Lung microvascular endothelial cell (primary cell): Measurements from ENCODE around the gene PSIP1. TPM values are rescaled to one million over a fixed set of nuclear protein-coding genes. Genes with fewer than 3 reads are reported as not detected.
A peak's percentile ranks its signal among the peaks of the same experiment; 100 is the strongest.
"Not testable (repeated sequence)": the region's sequence is repeated elsewhere in the genome, so short reads cannot be mapped to it uniquely, and the experiment has no call there.

Experiments used
- DNase-seq, 2 donors: peaks; one replicate each; pipeline versions ENCODE4 v3.0.0 to v3.0.0-alpha.2; 2010; ENCODE audit warnings: low read depth in 2 of 2
- total RNA-seq: library from RNA; depleted of rRNA; stranded (reverse); fragments of >200 nt; gene quantifications from 2 replicates; pipeline ENCODE4 v1.2.1, GENCODE V29; 2014

PSIP1 gene
- total RNA-seq = 25.9 and 28.6 TPM in 2 replicates

DNA sequence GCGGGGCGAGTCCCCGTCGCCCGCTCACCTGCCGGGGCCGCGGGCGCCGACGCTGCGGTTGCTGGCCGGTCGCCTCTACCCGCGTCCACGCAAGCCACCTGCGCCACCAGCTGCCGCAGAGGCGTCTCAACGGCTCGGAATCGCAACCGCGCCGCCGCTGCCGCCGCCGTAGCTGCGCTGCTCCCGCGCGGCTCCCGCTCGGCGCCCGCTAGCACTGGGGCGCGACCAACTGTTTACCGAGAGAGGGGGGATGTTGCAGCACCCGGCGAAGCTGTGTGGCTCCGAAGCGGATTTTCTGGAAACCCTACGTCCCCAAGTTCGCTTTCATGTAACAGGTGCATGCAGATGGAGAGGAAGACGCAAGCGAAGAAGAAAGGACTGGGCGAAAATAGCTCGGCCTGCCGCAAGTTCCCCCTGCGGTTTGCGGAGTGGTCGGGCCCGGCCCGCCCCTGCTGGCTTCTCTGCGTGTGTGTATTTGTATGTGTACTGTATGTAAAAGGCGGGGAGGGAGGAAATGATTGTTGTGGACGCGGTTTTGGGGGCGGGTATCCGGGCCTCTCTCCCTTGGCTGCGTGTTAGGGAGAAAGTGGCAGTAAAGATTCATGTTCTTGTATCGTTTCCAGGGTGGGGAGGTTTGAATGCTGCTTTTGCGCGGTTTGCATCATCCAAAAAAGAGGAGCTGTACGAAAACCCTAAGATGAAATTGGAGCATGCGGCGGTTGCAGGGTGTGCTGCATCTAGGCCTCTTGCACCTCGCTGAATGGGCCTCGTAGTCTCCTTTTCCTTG is at the start of gene PSIP1:
Gene PSIP1, minus strand, starts transcription at position 182 of the 787 bp plus-strand sequence. CDS start 782 bp downstream, outside the sequence.
- DNase-seq = peak; percentile 83 to 85

DNA sequence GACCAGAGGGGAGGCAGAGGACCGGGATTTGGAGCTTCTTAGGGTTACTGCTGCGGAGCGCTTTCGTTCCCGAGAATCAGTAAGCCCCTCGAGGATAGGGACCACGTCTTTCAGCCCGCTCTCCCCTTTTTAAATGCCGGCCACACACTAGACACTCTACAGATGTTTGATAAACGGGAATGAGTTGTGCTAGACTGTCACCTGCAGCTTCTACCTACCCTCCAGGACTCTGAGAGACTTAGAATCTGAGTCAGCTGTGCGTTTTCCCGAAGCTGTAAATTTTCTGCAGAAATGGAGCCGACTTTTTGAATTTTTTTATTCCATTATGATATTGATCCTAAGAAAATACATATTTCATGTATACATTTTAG is 42.7 kb upstream of the PSIP1 start:
- no peak for DNase-seq

DNA sequence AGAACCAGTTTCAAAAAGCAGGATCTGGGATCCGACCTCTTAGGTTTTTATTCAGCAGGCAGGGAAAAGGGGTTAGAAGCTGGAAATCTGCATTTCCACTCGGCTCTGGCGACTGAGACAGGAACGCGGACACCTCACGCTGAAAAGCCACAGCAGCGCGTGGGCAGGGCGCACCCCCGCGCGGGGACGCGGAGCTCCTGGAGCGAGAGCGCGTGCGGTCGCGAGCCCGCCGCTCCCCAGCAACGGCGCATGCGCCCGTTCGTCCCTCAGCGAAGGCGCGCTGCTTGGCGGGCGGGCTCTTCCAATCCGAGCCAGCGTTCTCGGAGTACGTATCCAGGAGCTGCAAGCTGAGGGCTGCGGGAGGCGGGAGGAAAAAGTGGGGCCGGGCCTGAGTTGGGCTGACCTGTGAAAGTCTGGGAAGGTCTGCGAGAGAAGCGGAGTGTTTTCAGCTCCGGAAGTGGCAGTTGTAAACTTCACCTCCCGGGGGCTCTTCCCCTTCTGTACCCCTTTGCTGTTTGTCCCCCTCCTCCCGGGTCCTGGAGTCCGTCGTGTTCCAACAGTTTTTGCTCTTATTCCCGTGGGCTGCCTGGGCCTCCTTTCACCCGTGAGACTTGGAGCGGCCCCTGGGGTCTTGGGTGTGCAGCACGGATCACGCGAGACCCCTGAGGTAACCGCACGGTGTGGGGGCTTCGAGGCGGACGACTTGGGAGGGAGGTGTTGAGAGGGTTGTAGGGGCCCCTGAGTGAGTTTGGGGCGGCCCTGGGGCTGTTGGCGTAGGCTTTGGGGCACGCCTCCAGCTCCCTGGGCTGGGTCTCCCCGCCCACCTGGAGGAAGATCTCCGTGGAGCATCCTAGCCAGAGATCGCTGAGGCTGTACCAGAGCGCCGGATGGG is 42.1 kb upstream of the PSIP1 start, which contains the start of gene CCDC171:
Gene CCDC171, plus strand, starts transcription at position 408 of the 892 bp plus-strand sequence. CDS start 11,046 bp downstream, outside the sequence.
- peak; percentile 93 to 95 for DNase-seq

DNA sequence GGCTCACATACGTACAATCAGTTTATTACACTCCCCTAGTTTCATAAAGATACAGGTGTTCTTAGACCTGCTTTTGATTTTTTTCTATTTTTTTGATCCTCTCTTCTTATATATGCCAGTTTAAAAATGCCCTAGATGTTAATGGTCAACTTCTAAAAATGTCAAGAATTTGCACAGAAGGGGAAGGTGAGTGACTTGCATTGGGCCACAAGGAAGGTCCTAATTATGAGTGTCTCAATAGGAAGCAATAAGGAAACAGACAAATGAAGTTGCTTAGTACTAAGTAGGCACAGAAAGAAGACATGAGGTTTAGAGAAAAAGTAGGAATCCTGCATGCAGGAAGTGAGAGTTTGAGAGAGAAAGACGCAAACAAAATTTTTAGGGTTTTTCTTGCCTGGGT is 38.8 kb upstream of the PSIP1 start:
- no peak for DNase-seq

DNA sequence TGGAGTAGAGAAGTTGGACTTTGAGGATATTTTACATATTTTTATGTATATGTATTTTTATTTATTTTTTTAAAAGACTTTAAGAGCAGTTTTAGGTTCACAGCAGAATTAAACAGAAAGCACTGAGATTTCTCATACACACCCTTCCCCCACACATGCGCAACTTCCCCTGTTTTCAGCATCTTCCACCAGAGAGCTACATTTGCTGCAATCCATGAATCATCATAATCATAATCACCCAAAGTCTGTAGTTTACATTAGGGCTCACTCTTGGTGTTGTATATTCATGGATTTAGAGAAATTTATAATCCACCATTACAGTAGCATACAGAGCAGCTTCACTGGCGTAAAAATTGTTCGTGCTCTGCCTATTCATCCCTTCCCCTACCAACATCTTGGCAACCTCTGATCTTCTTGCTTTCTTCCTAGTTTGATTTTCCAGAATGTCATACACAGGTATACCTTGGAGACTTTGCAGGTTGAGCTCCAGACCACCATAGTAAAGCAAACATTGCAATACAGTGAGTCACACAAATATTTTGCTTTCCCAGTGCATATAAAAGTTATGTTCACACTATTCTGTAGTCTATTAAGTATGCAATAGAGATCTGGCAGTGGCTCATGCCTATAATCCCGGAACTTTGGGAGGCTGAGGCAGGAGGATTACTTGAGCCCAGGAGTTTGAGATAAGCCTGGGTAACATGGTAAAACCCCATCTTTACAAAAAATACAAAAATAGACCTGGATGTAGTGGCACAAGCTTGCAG is 32.5 kb upstream of the PSIP1 start:
- DNase-seq = no peak

DNA sequence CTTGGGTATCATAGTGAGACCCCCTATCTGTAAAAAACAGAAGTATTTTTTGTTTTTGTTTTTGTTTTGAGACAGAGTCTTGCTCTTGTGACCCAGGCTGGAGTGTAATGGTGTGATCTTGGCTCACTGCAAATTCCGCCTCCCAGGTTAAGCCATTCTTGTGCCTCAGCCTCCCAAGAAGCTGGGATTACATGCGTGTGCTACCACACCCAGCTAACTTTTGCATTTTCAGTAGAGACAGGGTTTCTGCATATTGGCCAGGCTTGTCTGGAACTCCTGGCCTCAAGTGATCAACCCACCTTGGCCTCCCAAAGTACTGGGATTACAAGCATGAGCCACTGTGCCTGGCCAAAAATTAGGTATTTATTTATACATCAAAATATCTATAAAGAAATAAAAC is 31.9 kb upstream of the PSIP1 start:
- DNase-seq = no peak

DNA sequence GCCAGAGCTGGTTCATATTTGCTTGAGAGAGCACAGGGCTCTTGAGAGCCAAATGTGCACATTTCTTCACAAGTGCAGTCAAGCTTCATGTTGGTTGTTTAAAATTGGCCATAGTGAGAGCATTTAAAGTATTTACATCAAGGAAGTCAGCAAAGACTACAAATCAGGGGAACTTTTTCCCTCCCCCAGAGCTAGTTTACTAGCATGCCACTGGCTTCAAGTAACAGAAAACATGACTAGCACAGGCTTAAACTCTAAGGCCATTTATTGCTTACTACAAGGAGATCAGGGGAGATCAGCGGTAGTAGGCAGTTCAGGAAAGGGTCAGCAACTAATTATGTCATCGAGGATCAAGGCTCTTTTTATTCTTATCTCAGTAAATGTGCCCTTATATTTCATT is 31.1 kb upstream of the PSIP1 start:
- no peak for DNase-seq

DNA sequence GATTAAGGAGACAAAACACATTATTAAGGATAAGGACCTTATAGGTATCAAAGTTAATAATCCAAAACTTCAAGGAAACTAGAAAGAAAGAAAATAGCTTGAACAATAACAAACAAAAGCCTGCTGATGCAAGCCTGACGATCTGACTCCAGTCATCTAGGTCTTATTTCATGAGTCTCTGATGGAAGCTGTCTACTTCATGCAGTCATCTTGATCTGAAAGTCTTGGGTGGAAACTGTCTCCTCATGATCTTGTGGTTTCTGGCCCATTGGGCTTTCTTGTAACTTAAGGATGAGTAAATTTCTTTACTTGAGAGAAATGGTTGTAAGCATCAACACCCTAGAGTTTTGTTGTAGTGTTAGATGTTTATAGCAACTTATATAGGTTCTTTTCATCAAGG is 20.6 kb upstream of the PSIP1 start:
- DNase-seq = no peak

DNA sequence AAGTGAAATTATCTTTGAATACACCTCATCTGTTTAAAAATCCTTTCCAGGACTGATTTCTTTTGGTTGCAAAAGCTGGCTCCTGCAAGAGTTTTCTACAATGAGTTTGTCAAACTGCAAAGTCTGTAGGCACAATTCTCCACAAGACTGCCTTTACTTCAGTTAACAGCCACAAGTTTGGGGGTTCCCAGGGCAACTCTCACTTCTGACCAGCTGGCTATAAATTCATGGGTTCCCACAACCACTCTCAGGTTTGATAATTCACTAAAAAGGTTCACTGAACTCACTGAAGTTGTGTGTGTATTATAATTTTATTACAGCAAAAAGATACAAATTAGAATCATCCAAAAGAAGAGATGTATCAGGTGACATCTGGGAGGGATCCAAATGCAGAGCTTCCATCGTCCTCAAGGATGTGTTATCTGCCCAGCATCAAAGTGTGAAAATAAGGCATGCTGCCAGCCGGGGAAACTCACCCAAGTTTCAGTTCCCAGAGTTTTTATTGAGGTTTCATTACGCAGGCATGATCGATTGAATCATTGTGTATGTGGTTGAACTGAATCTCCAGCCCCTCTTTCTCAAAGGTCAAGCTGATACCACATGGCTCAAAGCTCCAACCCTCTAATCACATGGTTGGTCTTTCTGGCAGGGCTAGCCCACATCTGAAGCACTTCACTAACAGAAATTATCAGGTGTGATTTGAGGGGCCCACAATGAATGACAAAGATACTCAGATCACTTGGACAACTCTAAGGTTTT is 19.0 kb upstream of the PSIP1 start:
- no peak for DNase-seq

DNA sequence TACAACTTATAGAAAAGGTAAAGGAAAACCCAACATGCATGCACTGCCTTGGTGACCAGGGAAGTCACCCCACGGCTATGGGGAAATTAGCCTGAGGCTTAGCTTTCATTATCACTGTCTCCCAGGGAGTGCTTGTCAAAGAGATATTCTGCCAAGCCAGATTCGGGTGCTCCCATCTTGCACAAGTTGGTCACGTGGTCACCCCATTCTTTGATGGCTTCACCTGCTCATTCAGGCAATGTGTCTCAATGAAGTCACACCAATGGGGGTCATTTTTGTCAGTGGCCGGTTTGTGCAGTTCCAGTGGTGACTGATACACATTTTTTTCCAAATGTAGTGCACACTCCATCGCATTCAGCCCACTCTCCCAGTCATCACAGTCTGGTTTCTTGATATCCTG is 16.3 kb upstream of the PSIP1 start:
- not testable (repeated sequence) for DNase-seq

DNA sequence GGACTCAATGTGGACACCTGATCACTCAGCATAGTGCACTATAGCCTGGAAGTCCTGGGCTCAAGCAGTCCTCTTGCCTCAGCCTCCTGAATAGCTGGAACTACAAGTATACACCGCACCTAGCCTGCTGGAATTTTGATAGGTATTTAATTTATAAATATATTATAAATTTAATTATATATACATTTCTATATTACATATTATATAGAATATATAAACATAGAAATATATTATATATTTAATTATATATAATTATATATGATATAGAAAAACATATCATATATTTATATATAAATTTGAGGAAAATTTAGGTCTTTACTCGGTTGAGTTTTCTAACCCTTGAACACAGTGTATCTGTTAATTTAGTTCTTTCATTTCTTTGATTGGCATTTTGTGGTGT is 15.2 kb upstream of the PSIP1 start:
- DNase-seq = no peak

DNA sequence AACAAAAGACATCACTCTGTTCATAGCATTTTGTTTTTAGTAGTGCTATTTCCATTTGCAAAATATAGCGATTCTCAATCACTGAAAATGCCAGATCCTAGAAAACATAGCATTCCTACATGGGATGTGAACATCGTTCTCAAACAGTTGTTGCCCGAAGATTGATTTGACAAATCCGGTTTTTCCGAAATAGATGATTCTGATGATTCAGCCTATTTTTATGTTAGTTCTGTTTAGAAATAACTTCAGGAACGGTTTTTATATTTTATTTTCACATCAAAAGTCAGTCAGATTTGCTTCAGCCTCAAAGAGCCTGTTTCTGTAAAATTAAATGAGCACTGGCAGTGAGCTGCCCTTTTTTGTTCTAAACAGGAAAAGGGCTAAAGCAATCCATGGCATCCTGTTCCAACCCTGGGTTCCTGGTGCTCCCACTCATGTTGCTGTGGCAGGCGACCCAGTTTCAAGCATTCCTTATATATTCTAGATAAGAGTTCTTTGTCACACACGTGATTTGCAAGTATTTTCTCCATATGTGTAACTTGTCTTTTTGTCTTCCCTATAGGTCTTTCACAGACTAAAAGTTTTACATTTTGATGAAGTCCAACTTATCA is 14.2 kb upstream of the PSIP1 start:
- DNase-seq = peak; percentile 53 to 72

DNA sequence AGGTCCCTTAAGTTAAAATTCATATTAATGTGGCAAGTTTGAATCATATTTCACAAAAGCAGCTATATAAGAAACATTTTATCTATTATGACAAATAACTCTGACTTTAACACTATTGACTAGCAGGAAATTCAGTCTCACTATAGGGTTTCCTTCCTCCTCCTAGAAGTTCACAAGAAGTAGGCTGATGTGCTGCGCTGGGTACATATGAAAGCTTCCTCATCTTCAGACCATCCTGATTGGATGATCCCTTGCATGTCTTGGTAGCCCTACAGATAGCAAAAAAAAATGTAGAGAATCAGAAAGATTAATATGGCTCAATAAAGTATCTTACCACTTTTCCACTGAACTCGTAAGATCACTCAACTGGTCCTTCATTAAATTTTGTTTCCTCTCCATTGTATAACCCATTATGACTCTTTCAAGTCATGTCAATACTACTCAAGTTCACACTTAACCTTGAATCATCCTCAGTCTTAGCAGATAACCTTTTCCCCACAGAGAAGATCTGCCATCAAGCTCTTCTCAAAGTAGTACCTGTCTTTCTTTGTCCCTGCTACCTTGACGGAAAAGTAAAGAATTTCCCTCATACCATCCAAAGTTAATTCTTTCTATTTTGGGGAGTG is 11.5 kb upstream of the PSIP1 start:
- no peak for DNase-seq

DNA sequence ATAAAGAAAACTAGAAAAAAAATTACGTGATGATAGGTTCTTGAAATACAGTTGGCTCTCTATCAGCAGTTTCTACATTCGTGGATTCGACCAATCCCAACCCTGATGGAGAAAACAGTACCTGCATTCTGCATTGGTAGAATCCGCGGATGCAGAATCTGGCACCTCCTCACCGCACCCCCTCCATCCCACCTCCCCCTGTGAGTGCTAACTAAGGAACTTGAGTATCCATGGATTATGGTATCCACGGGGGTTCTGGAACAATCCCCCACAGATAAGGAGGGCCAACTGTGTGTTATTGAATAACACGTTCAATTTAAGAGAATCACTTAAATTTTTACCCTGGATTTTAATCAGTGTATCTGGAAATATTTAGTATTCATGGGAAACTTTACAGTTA is 10.5 kb upstream of the PSIP1 start:
- DNase-seq = no peak

DNA sequence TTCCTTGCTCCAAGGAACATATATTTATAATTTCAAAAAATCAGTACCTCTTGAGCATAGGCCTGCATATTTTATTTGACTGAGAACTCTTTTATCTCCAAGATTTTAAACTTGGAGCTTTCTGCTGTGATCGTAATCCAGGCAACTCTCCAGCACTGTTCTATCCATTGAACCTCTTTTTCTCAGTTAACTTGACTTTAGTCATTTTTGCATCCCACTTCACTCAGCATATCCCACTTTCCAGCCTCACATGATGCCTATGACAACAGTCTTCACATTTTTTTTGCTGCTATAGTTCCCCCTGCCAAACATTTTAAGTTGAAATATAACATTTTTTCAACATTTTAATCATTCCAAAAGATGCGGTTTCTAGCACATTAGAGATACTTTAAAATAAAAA is 9.1 kb upstream of the PSIP1 start:
- DNase-seq = no peak

DNA sequence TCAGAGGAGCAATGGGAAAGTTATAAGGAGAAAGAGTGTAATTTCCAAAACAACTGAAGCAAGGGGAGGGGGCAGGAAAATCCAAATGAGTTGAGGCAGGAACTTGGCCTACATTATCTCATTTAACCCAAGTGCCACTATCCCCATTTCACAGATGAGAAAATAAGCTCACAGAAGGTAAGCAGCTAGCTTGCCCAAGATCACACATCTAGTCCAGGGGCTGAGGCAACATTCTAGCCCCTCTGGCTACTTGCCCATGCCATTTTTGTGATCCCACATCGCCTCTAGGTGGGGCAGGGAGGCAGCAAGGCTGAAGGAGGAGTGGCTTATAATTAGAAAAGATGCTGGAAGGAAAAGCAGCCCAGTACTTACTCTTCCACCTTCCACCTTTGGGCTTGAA is 2.6 kb upstream of the PSIP1 start:
- no peak for DNase-seq

DNA sequence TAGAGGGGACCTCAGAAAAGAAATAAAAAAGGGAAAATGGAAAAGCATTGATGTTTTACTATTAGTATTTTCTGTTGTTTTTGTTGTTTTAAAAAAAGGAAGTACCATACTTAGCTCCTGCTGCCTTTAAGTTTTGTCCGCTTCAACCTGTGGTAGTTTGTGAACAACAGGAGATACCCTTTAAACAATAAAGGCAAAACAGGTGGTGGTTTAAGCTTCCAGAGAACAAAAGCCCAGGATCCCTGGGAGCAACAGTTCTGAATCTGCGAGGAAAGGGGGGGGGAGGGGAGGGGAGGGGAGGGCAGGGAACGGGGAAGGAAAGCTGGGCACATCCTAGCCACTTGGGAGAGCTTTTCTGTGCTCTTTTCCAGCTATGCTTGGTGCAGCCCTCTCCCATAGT is 2.1 kb upstream of the PSIP1 start:
- DNase-seq = no peak

DNA sequence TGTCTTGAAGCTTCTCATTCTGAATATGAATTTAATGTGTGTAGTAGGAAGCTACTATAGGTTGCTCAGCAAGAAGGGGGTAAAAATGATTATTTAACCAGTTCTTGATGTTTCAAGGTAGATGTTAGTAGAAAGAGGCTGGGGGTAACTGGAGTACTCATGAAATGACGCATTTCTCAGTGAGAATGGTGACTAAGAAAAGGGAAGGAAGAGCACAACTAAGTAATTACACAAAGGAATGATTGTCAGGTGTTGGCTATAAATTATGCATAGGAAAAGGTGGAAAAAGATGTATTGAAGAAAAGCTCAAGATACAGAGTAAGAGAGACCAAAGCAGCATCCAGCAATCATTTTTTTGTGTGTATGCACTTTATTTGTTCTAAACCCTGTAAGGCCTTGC is 1.4 kb upstream of the PSIP1 start:
- no peak for DNase-seq

DNA sequence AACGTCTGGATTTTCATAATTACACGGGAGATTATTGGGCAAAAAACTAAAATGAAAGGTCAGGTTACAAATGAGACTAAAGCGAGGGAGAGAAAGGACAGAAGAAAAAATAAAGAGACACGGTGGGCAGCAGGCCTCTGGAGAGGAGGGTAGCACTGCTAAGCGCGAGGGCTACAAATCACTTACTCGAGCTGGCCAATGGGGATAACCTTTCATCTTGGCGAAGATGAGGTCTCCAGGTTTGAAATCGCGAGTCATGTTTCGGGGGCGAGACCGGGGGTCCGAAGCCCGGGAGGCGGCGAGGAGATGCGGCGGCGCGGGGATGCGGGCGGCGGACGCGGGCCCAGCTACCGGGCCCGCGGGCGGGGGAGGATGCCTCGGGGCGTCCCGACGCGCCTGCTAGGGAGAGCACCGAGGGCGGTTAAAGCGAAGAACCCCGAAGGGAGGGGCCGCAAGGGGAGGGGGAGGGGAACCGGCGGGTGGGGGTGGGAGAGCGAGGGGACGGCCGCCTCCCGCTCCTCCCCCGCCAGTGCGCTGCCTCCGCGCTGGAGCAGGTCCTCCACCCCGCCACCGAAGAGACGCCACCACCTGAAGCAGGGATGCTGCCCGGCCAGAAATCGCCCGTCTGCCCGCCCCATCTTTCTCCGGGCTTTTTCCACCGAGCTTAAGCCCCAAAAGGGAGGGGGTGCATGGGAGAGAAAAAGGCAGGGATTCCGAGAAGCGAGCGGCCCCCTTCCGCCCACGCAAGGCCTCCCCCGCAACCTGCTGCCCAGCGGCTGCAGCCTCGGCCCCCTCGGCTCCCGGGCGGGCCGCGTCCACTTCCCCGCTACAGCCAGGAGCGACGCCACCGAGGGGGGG is 610 bp downstream of the PSIP1 start:
- peak; percentile 29 to 32 for DNase-seq
